Erythroblast (primary cell): ENCODE data around the gene ALDH9A1.

Source experiments
- GATA1 ChIP-seq: IDR thresholded peaks from 2 replicates; pipeline ENCODE4 v1.6.1; 2011; ENCODE audit warnings: low read depth, mild to moderate bottlenecking, control low read depth, low read length, moderate library complexity
- POLR2A ChIP-seq: IDR thresholded peaks from 2 replicates; pipeline ENCODE4 v1.6.1; 2011; ENCODE audit warnings: mild to moderate bottlenecking, low read length

GRCh38 chr1:165697881-165698760, at the start of gene ALDH9A1:
- peak; percentile 58 for TF ChIP-seq POLR2A
- no peak for TF ChIP-seq GATA1
